ENCODE results near the gene WWTR1. TPM values are rescaled to one million over a fixed set of nuclear protein-coding genes. Genes with fewer than 3 reads are reported as not detected.

WWTR1 gene
- total RNA-seq, 1 donor from 2014 or later: 34.4 TPM

GRCh38 chr3:149512073-149512782 is 145.6 kb downstream of the WWTR1 start:
- Histone ChIP-seq H3K4me1 (ENCODE audit: control insufficient read depth in 3 of 3, insufficient read depth in 3 of 3, low read length in 3 of 3) (peaks cover 9 to 13% (median 11%) of the 10 kb centered on the region in 3 donors), H3K9ac (ENCODE audit: low read depth in 1 of 3, low read length in 3 of 3) (no peak overlapping the region), H3K27ac (ENCODE audit: low read depth, low read length) (no peak overlapping the region), H3K27me3 (ENCODE audit: control insufficient read depth in 3 of 3, insufficient read depth in 3 of 3, low read length in 3 of 3) (no peaks in the 10 kb centered on the region), H3K4me3 (ENCODE audit: low read length in 3 of 3) (peak overlapping the region; percentile 33 to 45 (median 40)), H3K9me3 (ENCODE audit: control insufficient read depth in 3 of 3, low read length in 3 of 3) (no peaks in the 10 kb centered on the region), H3K36me3 (ENCODE audit: control insufficient read depth in 3 of 3, insufficient read depth in 3 of 3, low read length in 3 of 3) (no peaks in the 10 kb centered on the region)

GRCh38 chr3:149511040-149511626 is 146.7 kb downstream of the WWTR1 start:
- H3K27ac ChIP-seq (ENCODE audit: low read depth, low read length): no peak overlapping the region

GRCh38 chr3:149510480-149510879 is 147.3 kb downstream of the WWTR1 start:
- no peaks in the 10 kb centered on the region for H3K36me3 ChIP-seq (ENCODE audit: control insufficient read depth in 3 of 3, insufficient read depth in 3 of 3, low read length in 3 of 3)
- H3K4me1 ChIP-seq (ENCODE audit: control insufficient read depth in 3 of 3, insufficient read depth in 3 of 3, low read length in 3 of 3): peaks cover 13 to 18% (median 14%) of the 10 kb centered on the region in 3 donors

More at GRCh38 chr3:149511040-149511626, 146.7 kb downstream of the WWTR1 start:
- Histone ChIP-seq H3K27me3 (ENCODE audit: control insufficient read depth in 3 of 3, insufficient read depth in 3 of 3, low read length in 3 of 3) (no peaks in the 10 kb centered on the region), H3K36me3 (ENCODE audit: control insufficient read depth in 3 of 3, insufficient read depth in 3 of 3, low read length in 3 of 3) (no peaks in the 10 kb centered on the region), H3K9ac (ENCODE audit: low read depth in 1 of 3, low read length in 3 of 3) (no peak overlapping the region), H3K9me3 (ENCODE audit: control insufficient read depth in 3 of 3, low read length in 3 of 3) (no peaks in the 10 kb centered on the region), H3K4me3 (ENCODE audit: low read length in 3 of 3) (no peak overlapping the region), H3K4me1 (ENCODE audit: control insufficient read depth in 3 of 3, insufficient read depth in 3 of 3, low read length in 3 of 3) (peaks cover 13 to 18% (median 14%) of the 10 kb centered on the region in 3 donors)

GRCh38 chr3:149509526-149509925 is 148.3 kb downstream of the WWTR1 start:
- H3K36me3 ChIP-seq (ENCODE audit: control insufficient read depth in 3 of 3, insufficient read depth in 3 of 3, low read length in 3 of 3): no peaks in the 10 kb centered on the region
- H3K9me3 ChIP-seq (ENCODE audit: control insufficient read depth in 3 of 3, low read length in 3 of 3): no peaks in the 10 kb centered on the region
- H3K27ac ChIP-seq (ENCODE audit: low read depth, low read length): no peak overlapping the region
- no peaks in the 10 kb centered on the region for H3K27me3 ChIP-seq (ENCODE audit: control insufficient read depth in 3 of 3, insufficient read depth in 3 of 3, low read length in 3 of 3)
- H3K4me1 ChIP-seq (ENCODE audit: control insufficient read depth in 3 of 3, insufficient read depth in 3 of 3, low read length in 3 of 3): peaks cover 13 to 18% (median 14%) of the 10 kb centered on the region in 3 donors
- H3K9ac ChIP-seq (ENCODE audit: low read depth in 1 of 3, low read length in 3 of 3): no peak overlapping the region
- no peak overlapping the region for H3K4me3 ChIP-seq (ENCODE audit: low read length in 3 of 3)

More at GRCh38 chr3:149510480-149510879, 147.3 kb downstream of the WWTR1 start:
- H3K9ac ChIP-seq (ENCODE audit: low read depth in 1 of 3, low read length in 3 of 3): no peak overlapping the region
- H3K27ac ChIP-seq (ENCODE audit: low read depth, low read length): no peak overlapping the region
- no peaks in the 10 kb centered on the region for H3K9me3 ChIP-seq (ENCODE audit: control insufficient read depth in 3 of 3, low read length in 3 of 3)
- H3K27me3 ChIP-seq (ENCODE audit: control insufficient read depth in 3 of 3, insufficient read depth in 3 of 3, low read length in 3 of 3): no peaks in the 10 kb centered on the region
- H3K4me3 ChIP-seq (ENCODE audit: low read length in 3 of 3): no peak overlapping the region

- no peaks in the 10 kb centered on the region for H3K36me3 ChIP-seq (ENCODE audit: control insufficient read depth in 3 of 3, insufficient read depth in 3 of 3, low read length in 3 of 3)
- H3K9me3 ChIP-seq (ENCODE audit: control insufficient read depth in 3 of 3, low read length in 3 of 3): no peaks in the 10 kb centered on the region
- H3K4me1 ChIP-seq (ENCODE audit: control insufficient read depth in 3 of 3, insufficient read depth in 3 of 3, low read length in 3 of 3): peaks cover 13 to 18% (median 14%) of the 10 kb centered on the region in 3 donors
- no peaks in the 10 kb centered on the region for H3K27me3 ChIP-seq (ENCODE audit: control insufficient read depth in 3 of 3, insufficient read depth in 3 of 3, low read length in 3 of 3)
- H3K9ac ChIP-seq (ENCODE audit: low read depth in 1 of 3, low read length in 3 of 3): peak overlapping the region; percentile 27 to 48 (median 35)
- H3K4me3 ChIP-seq (ENCODE audit: low read length in 3 of 3): peak overlapping the region; percentile 17 to 57 (median 53)
- peak overlapping the region; percentile 67 for H3K27ac ChIP-seq (ENCODE audit: low read depth, low read length)
These were observed 150.1 kb downstream of the WWTR1 start for GRCh38 chr3:149507491-149508324.

- H3K9ac ChIP-seq (ENCODE audit: low read depth in 1 of 3, low read length in 3 of 3): peak overlapping the region in 2 of 3 donors; percentile 27 to 35
- peaks cover 13 to 16% (median 14%) of the 10 kb centered on the region in 3 donors for H3K4me1 ChIP-seq (ENCODE audit: control insufficient read depth in 3 of 3, insufficient read depth in 3 of 3, low read length in 3 of 3)
- no peaks in the 10 kb centered on the region for H3K27me3 ChIP-seq (ENCODE audit: control insufficient read depth in 3 of 3, insufficient read depth in 3 of 3, low read length in 3 of 3)
- H3K9me3 ChIP-seq (ENCODE audit: control insufficient read depth in 3 of 3, low read length in 3 of 3): no peaks in the 10 kb centered on the region
- H3K27ac ChIP-seq (ENCODE audit: low read depth, low read length): peak overlapping the region; percentile 67
- peak overlapping the region; percentile 17 to 57 (median 53) for H3K4me3 ChIP-seq (ENCODE audit: low read length in 3 of 3)
- H3K36me3 ChIP-seq (ENCODE audit: control insufficient read depth in 3 of 3, insufficient read depth in 3 of 3, low read length in 3 of 3): no peaks in the 10 kb centered on the region
These were observed 150.9 kb downstream of the WWTR1 start for GRCh38 chr3:149506965-149507364.

- H3K27ac ChIP-seq (ENCODE audit: low read depth, low read length): peak overlapping the region; percentile 67
These were observed 151.3 kb downstream of the WWTR1 start for GRCh38 chr3:149506540-149506939.

GRCh38 chr3:149502438-149502837 is 155.4 kb downstream of the WWTR1 start:
- H3K27ac ChIP-seq (ENCODE audit: low read depth, low read length): no peak overlapping the region
- no peaks in the 10 kb centered on the region for H3K36me3 ChIP-seq (ENCODE audit: control insufficient read depth in 3 of 3, insufficient read depth in 3 of 3, low read length in 3 of 3)
- H3K27me3 ChIP-seq (ENCODE audit: control insufficient read depth in 3 of 3, insufficient read depth in 3 of 3, low read length in 3 of 3): no peaks in the 10 kb centered on the region

More at GRCh38 chr3:149506540-149506939, 151.3 kb downstream of the WWTR1 start:
- H3K4me1 ChIP-seq (ENCODE audit: control insufficient read depth in 3 of 3, insufficient read depth in 3 of 3, low read length in 3 of 3): peaks cover 13 to 16% (median 14%) of the 10 kb centered on the region in 3 donors
- H3K9ac ChIP-seq (ENCODE audit: low read depth in 1 of 3, low read length in 3 of 3): no peak overlapping the region
- H3K36me3 ChIP-seq (ENCODE audit: control insufficient read depth in 3 of 3, insufficient read depth in 3 of 3, low read length in 3 of 3): no peaks in the 10 kb centered on the region
- H3K9me3 ChIP-seq (ENCODE audit: control insufficient read depth in 3 of 3, low read length in 3 of 3): no peaks in the 10 kb centered on the region
- no peaks in the 10 kb centered on the region for H3K27me3 ChIP-seq (ENCODE audit: control insufficient read depth in 3 of 3, insufficient read depth in 3 of 3, low read length in 3 of 3)
- H3K4me3 ChIP-seq (ENCODE audit: low read length in 3 of 3): no peak overlapping the region

GRCh38 chr3:149501524-149501923 is 156.3 kb downstream of the WWTR1 start:
- no peak overlapping the region for H3K9ac ChIP-seq (ENCODE audit: low read depth in 1 of 3, low read length in 3 of 3)
- H3K4me1 ChIP-seq (ENCODE audit: control insufficient read depth in 3 of 3, insufficient read depth in 3 of 3, low read length in 3 of 3): no peaks in the 10 kb centered on the region
- H3K36me3 ChIP-seq (ENCODE audit: control insufficient read depth in 3 of 3, insufficient read depth in 3 of 3, low read length in 3 of 3): no peaks in the 10 kb centered on the region
- H3K4me3 ChIP-seq (ENCODE audit: low read length in 3 of 3): no peak overlapping the region
- H3K27me3 ChIP-seq (ENCODE audit: control insufficient read depth in 3 of 3, insufficient read depth in 3 of 3, low read length in 3 of 3): no peaks in the 10 kb centered on the region
- no peaks in the 10 kb centered on the region for H3K9me3 ChIP-seq (ENCODE audit: control insufficient read depth in 3 of 3, low read length in 3 of 3)
- no peak overlapping the region for H3K27ac ChIP-seq (ENCODE audit: low read depth, low read length)

More at GRCh38 chr3:149502438-149502837, 155.4 kb downstream of the WWTR1 start:
- peaks cover 5 to 8% (median 6%) of the 10 kb centered on the region in 3 donors for H3K4me1 ChIP-seq (ENCODE audit: control insufficient read depth in 3 of 3, insufficient read depth in 3 of 3, low read length in 3 of 3)
- H3K9ac ChIP-seq (ENCODE audit: low read depth in 1 of 3, low read length in 3 of 3): no peak overlapping the region
- H3K9me3 ChIP-seq (ENCODE audit: control insufficient read depth in 3 of 3, low read length in 3 of 3): no peaks in the 10 kb centered on the region
- H3K4me3 ChIP-seq (ENCODE audit: low read length in 3 of 3): no peak overlapping the region
